Osteoblast (primary cell): ENCODE measurements around the gene GRIK4. TPM values are rescaled to one million over a fixed set of nuclear protein-coding genes. Genes with fewer than 3 reads are reported as not detected.

ENCODE experiments used
- DNase-seq: peaks from one replicate; pipeline ENCODE4 v3.0.0; 2011; ENCODE audit warnings: low spot score, mixed read lengths; ENCODE audit not compliant: insufficient read length; ENCODE audit errors: missing footprints
- H2AFZ ChIP-seq: 2 replicates; pipeline ENCODE4 v1.6.0; 2011; ENCODE audit warnings: mild to moderate bottlenecking, low read length
- H3K27ac ChIP-seq: 2 replicates; pipeline ENCODE4 v1.5.1; 2011; ENCODE audit warnings: mild to moderate bottlenecking, low read depth, low read length, moderate library complexity
- H3K27me3 ChIP-seq: 2 replicates; pipeline ENCODE4 v1.6.0; 2012; ENCODE audit warnings: mild to moderate bottlenecking, control low read depth, inconsistent platforms, low read length, moderate library complexity; ENCODE audit not compliant: insufficient read depth
- H3K36me3 ChIP-seq: 2 replicates; pipeline ENCODE4 v1.5.1; 2011; ENCODE audit warnings: mild to moderate bottlenecking, low read length, control low read depth, moderate library complexity; ENCODE audit not compliant: insufficient read depth
- H3K4me1 ChIP-seq: 2 replicates; pipeline ENCODE4 v1.5.1; 2011; ENCODE audit warnings: mild to moderate bottlenecking, low read length, control low read depth, moderate library complexity; ENCODE audit not compliant: insufficient read depth
- H3K4me2 ChIP-seq: 2 replicates; pipeline ENCODE4 v1.6.0; 2011; ENCODE audit warnings: mild to moderate bottlenecking, low read length; ENCODE audit not compliant: insufficient read depth
- H3K4me3 ChIP-seq: fragments of 200-600 bp; sonication (generic); 3 replicates; pipeline ENCODE4 v1.5.1; 2012; ENCODE audit warnings: mild to moderate bottlenecking, low read length, inconsistent platforms; ENCODE audit not compliant: insufficient read depth
- H3K79me2 ChIP-seq: 2 replicates; pipeline ENCODE4 v1.6.0; 2012; ENCODE audit warnings: mild to moderate bottlenecking, low read length, control low read depth, inconsistent platforms; ENCODE audit not compliant: insufficient read depth
- H3K9me3 ChIP-seq: 2 replicates; pipeline ENCODE4 v1.5.1; 2011; ENCODE audit warnings: low read depth, low read length, control low read depth
- H4K20me1 ChIP-seq: 2 replicates; pipeline ENCODE4 v1.6.0; 2012; ENCODE audit warnings: mild to moderate bottlenecking, low read length, control low read depth; ENCODE audit not compliant: insufficient read depth
- total RNA-seq: library from RNA; depleted of rRNA; stranded (reverse); fragments of >200 nt; gene quantifications from 2 replicates; pipeline ENCODE4 v1.2.3, GENCODE V29; 2012
- TF ChIP-seq, protein P1 (sequence below): IDR thresholded peaks from 2 replicates; pipeline ENCODE4 v1.5.1; 2011; ENCODE audit warnings: mild to moderate bottlenecking, low read depth, low read length, moderate library complexity; ENCODE audit errors: extremely low read depth

Gene GRIK4
- total RNA-seq, 1 donor: under 0.01 TPM

DNA sequence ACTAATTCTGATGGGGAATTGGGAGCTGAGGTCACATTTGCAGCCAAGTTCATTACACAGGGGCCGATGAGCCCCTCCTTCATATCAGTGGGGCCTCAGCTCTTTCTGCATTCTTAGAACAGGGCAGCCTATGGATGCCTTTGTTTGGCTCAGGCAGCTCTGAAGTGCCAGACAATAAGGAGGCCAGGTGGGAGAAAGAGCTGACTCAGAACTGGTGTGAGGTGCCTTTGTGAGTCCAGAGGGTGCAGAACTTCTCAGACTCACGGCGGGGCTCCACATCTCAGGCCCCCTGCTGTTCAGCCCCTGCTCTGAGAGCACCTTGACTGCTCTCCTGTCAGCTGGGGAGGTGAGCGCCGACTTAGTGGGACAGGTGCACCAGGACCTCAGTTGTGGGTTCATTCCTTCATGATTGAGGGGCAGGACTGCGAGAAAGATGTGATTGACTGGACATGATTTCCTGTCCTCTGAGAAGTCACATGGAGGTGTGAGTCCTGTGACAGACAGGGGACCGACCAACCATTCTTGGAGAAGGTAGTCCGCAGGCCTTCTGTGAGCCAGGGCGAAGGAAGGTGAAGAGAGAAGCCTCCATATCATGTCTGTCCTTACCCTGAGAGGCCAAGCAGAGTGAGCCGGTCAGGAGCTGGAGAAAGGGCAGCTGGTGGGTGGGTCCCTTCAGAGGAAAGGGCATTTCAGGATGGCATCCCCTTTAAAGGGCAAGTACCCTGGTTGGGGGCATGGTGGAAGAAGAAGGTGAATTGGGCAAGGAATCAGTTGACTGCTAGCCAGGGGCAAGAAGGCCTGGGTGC is 267.3 kb downstream of the GRIK4 start:
- no peak for DNase-seq
- no peak overlapping the region for H3K27ac ChIP-seq

DNA sequence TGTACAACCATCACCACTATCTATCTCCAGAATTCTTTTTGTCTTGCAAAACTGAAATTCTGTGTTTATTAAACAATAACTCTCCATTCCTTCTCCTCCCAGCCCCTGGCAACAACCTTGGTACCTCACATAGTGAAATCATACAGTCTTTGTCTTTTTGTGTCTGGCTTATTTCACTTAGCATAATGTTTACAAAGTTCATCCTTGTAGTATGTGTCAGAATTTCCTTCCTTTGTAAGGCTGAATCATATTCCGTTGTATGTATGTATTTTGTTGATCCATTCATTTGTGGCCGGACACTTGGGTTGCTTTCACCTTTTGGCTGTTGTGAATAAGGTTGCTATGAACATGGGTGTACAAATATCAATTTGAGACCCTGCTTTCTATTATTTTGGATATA is 268.7 kb downstream of the GRIK4 start:
- Histone ChIP-seq H3K4me1 (no peaks in the 10 kb centered on the region), H3K4me3 (no peak overlapping the region), H3K9me3 (no peaks in the 10 kb centered on the region), H3K27me3 (peaks cover 24% of the 10 kb centered on the region), H3K79me2 (no peaks in the 10 kb centered on the region), H3K27ac (no peak overlapping the region), H4K20me1 (no peaks in the 10 kb centered on the region), H3K4me2 (no peak overlapping the region), H2AFZ (no peak overlapping the region), H3K36me3 (no peaks in the 10 kb centered on the region)
- TF ChIP-seq, protein P1, sequence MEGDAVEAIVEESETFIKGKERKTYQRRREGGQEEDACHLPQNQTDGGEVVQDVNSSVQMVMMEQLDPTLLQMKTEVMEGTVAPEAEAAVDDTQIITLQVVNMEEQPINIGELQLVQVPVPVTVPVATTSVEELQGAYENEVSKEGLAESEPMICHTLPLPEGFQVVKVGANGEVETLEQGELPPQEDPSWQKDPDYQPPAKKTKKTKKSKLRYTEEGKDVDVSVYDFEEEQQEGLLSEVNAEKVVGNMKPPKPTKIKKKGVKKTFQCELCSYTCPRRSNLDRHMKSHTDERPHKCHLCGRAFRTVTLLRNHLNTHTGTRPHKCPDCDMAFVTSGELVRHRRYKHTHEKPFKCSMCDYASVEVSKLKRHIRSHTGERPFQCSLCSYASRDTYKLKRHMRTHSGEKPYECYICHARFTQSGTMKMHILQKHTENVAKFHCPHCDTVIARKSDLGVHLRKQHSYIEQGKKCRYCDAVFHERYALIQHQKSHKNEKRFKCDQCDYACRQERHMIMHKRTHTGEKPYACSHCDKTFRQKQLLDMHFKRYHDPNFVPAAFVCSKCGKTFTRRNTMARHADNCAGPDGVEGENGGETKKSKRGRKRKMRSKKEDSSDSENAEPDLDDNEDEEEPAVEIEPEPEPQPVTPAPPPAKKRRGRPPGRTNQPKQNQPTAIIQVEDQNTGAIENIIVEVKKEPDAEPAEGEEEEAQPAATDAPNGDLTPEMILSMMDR: no peak
- DNase-seq: no peak

More for the DNA sequence above, 267.3 kb downstream of the GRIK4 start:
- H3K79me2 ChIP-seq: no peaks in the 10 kb centered on the region
- TF ChIP-seq, protein P1: no peak
- H3K4me2 ChIP-seq: no peak overlapping the region
- peaks cover under 1% of the 10 kb centered on the region for H3K4me1 ChIP-seq
- H3K4me3 ChIP-seq: no peak overlapping the region
- H2AFZ ChIP-seq: no peak overlapping the region
- no peaks in the 10 kb centered on the region for H4K20me1 ChIP-seq
- H3K9me3 ChIP-seq: no peaks in the 10 kb centered on the region
- H3K27me3 ChIP-seq: peaks cover 23% of the 10 kb centered on the region
- H3K36me3 ChIP-seq: no peaks in the 10 kb centered on the region

DNA sequence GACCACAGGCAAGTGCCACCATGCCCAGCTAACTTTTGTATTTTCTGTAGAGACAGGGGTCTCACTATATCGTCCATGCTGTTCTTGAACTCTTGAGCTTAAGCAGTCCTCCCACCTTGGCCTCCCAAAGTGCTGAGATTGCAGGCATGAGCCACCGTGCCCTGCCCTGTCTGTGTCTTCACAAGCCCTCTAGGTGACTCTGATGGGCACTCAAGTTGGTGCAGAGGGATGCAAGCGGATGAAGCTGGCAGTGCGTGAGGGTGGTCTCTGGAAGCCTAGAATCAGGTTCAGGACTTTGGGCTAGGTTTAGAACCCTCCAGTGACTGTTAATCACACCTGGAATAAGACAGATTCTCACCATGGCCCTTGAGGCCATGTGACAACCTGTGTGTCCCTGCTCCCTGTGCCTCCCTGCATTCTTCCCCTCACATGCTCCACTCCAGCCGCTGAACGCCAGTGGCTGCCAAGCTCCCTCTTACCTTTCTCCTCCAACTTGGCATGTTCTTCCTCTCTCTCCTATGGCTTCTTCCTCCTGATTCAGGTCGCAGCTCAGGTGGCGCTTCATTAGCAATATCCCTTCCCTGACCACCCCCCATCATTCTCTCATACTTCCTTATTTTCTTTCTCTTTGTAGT is 270.1 kb downstream of the GRIK4 start:
- no peak overlapping the region for H2AFZ ChIP-seq

More for the DNA sequence above, 270.1 kb downstream of the GRIK4 start:
- no peak overlapping the region for H3K4me2 ChIP-seq
- H3K4me3 ChIP-seq: no peak overlapping the region
- H3K79me2 ChIP-seq: no peaks in the 10 kb centered on the region
- no peaks in the 10 kb centered on the region for H3K9me3 ChIP-seq
- H3K27ac ChIP-seq: no peak overlapping the region
- DNase-seq: no peak
- TF ChIP-seq, protein P1: no peak
- H3K4me1 ChIP-seq: no peaks in the 10 kb centered on the region
- peaks cover 14% of the 10 kb centered on the region for H3K27me3 ChIP-seq
- no peaks in the 10 kb centered on the region for H4K20me1 ChIP-seq
- no peaks in the 10 kb centered on the region for H3K36me3 ChIP-seq
